ENCODE data around the gene TOX2. TPM values are rescaled to one million over a fixed set of nuclear protein-coding genes. Genes with fewer than 3 reads are reported as not detected.

Gene TOX2
- total RNA-seq, 2 experiments from 2014 or later, result 0.23 TPM; not detected in 1

- POLR2A ChIA-PET, result interaction anchor here (0.6 kb wide), 1 partner anchor 659 kb away, joined by 3 read pairs; no protein-coding TSS in a partner anchor
- intact Hi-C loops (cut with micrococcal nuclease; ENCODE audit: unreplicated experiment), result no loop called here
- Histone ChIP-seq H3K79me2 (ENCODE audit: insufficient read depth, low read depth, low read length) (no peaks in the 10 kb centered on the region), H4K20me1 (ENCODE audit: insufficient read depth, low read length) (no peaks in the 10 kb centered on the region), H3K4me2 (ENCODE audit: low read length) (no peak overlapping the region), H2AFZ (ENCODE audit: low read length) (no peak overlapping the region), H3K9me3 (ENCODE audit: low read length) (no peaks in the 10 kb centered on the region), H3K4me3 (ENCODE audit: low read depth, low read length, poor library complexity, severe bottlenecking) (no peak overlapping the region), H3K27ac (ENCODE audit: low read depth, low read length, poor library complexity, severe bottlenecking) (no peak overlapping the region), H3K4me1 (ENCODE audit: insufficient read depth, low read length, poor library complexity, severe bottlenecking) (no peaks in the 10 kb centered on the region), H3K36me3 (ENCODE audit: insufficient read depth, low read length) (no peaks in the 10 kb centered on the region), H3K9me2 (ENCODE audit: insufficient read depth, low read length) (no peaks in the 10 kb centered on the region)
- CTCF ChIA-PET (ENCODE audit: unreplicated experiment), result no interaction called here
- DNase-seq (ENCODE audit: low spot score), result no peak
- BruUV-seq (replicated peaks), result no TSS peak
- TF ChIP-seq EZH2phosphoT487 (IDR thresholded peaks at IDR 0.05; ENCODE audit: borderline replicate concordance, low read depth, low read length) (no peak), CTCF (conservative IDR thresholded peaks at IDR 0.05; ENCODE audit: low read length) (no peak)
These were observed 156.4 kb downstream of the TOX2 start for GRCh38 chr20:44071057-44071456.

GRCh38 chr20:44071526-44072111 lies 157.0 kb downstream of the TOX2 start:
- no peaks in the 10 kb centered on the region for H3K9me2 ChIP-seq (ENCODE audit: insufficient read depth, low read length)
- no peak overlapping the region for H3K4me3 ChIP-seq (ENCODE audit: low read depth, low read length, poor library complexity, severe bottlenecking)
- ChIA-PET CTCF (ENCODE audit: unreplicated experiment) (interaction anchor here (0.7 kb wide), 1 partner anchor 9 kb away, joined by 3 read pairs; no protein-coding TSS in a partner anchor), POLR2A (no interaction called here)
- H3K27ac ChIP-seq (ENCODE audit: low read depth, low read length, poor library complexity, severe bottlenecking), result no peak overlapping the region
- intact Hi-C loops (cut with micrococcal nuclease; ENCODE audit: unreplicated experiment), result no loop called here
- DNase-seq (ENCODE audit: low spot score), result no peak
- TF ChIP-seq EZH2phosphoT487 (IDR thresholded peaks at IDR 0.05; ENCODE audit: borderline replicate concordance, low read depth, low read length) (no peak), CTCF (conservative IDR thresholded peaks at IDR 0.05; ENCODE audit: low read length) (no peak)
- H4K20me1 ChIP-seq (ENCODE audit: insufficient read depth, low read length), result no peaks in the 10 kb centered on the region
- BruUV-seq (replicated peaks), result no TSS peak
- no peaks in the 10 kb centered on the region for H3K79me2 ChIP-seq (ENCODE audit: insufficient read depth, low read depth, low read length)
- no peaks in the 10 kb centered on the region for H3K9me3 ChIP-seq (ENCODE audit: low read length)
- no peaks in the 10 kb centered on the region for H3K36me3 ChIP-seq (ENCODE audit: insufficient read depth, low read length)
- H3K4me1 ChIP-seq (ENCODE audit: insufficient read depth, low read length, poor library complexity, severe bottlenecking), result no peaks in the 10 kb centered on the region
- H3K4me2 ChIP-seq (ENCODE audit: low read length), result no peak overlapping the region
- H2AFZ ChIP-seq (ENCODE audit: low read length), result no peak overlapping the region

GRCh38 chr20:44072384-44072783 lies 157.7 kb downstream of the TOX2 start:
- Histone ChIP-seq H3K4me1 (ENCODE audit: insufficient read depth, low read length, poor library complexity, severe bottlenecking) (no peaks in the 10 kb centered on the region), H3K9me3 (ENCODE audit: low read length) (no peaks in the 10 kb centered on the region), H3K4me3 (ENCODE audit: low read depth, low read length, poor library complexity, severe bottlenecking) (no peak overlapping the region), H3K36me3 (ENCODE audit: insufficient read depth, low read length) (no peaks in the 10 kb centered on the region), H4K20me1 (ENCODE audit: insufficient read depth, low read length) (no peaks in the 10 kb centered on the region), H3K4me2 (ENCODE audit: low read length) (no peak overlapping the region), H2AFZ (ENCODE audit: low read length) (no peak overlapping the region), H3K27ac (ENCODE audit: low read depth, low read length, poor library complexity, severe bottlenecking) (no peak overlapping the region), H3K79me2 (ENCODE audit: insufficient read depth, low read depth, low read length) (no peaks in the 10 kb centered on the region), H3K9me2 (ENCODE audit: insufficient read depth, low read length) (no peaks in the 10 kb centered on the region)
- TF ChIP-seq EZH2phosphoT487 (IDR thresholded peaks at IDR 0.05; ENCODE audit: borderline replicate concordance, low read depth, low read length), result no peak
- TF ChIP-seq CTCF (conservative IDR thresholded peaks at IDR 0.05; ENCODE audit: low read length), result no peak
- intact Hi-C loops (cut with micrococcal nuclease; ENCODE audit: unreplicated experiment), result no loop called here
- ChIA-PET CTCF (ENCODE audit: unreplicated experiment) (interaction anchor here (0.7 kb wide), 1 partner anchor 8 kb away, joined by 3 read pairs; no protein-coding TSS in a partner anchor), POLR2A (interaction anchor here (0.6 kb wide), 1 partner anchor 9 kb away, joined by 3 read pairs; no protein-coding TSS in a partner anchor)
- DNase-seq (ENCODE audit: low spot score), result no peak
- BruUV-seq (replicated peaks), result no TSS peak
